KBM-7 (cell line): ENCODE results near the gene SNRK.
A peak's percentile ranks its signal among the peaks of the same experiment; 100 is the strongest.

Source experiments
- DNase-seq: peaks from one replicate; pipeline ENCODE4 v3.0.0-alpha.2; 2015
- in situ Hi-C: fragments of 300-500 bp; cut with MboI; formaldehyde crosslinking; loops from 2 replicates; pipeline ENCODE4 v1.14.3; 2020; ENCODE audit warnings: low sequenced_read_pairs, low pct_unique_long_range_greater_than_20kb, mixed read lengths

The SNRK gene

DNA sequence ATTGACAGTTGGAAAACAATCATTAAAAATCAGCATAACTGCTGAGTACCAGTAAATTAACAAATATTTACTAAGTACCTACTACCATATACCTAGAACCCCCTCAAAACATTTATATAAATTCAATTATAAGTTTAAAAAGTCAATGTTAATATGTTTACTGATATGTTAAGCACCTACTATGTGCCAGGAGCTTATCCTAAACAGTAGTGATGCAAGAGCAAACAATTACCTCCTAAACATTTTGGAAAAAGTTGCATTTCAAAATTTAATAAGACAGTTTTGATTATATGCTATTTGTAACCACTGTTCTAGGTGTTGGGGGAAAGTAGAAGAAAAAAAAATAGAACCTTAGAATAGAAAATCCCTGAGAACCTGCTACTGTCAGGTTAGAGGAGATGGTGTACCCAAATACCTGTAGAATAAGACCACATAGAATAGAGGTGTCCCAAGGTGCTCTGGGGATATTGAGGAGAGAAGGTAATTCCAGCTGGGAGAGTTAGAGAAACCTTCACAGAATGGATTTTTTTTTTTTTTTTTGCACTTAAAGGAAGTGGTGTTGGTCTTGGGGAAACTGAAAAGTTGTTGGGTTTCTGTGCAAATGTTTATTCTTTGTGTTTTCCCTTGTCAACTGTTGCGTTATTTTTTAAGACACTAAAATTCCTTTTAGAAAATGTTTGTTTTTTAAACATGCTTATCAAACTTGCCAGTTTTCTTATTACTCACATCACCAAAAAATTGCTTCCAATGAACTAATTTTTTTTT lies 16.0 kb downstream of the SNRK start:
- in situ Hi-C loops = no loop called here
- DNase-seq = no peak

DNA sequence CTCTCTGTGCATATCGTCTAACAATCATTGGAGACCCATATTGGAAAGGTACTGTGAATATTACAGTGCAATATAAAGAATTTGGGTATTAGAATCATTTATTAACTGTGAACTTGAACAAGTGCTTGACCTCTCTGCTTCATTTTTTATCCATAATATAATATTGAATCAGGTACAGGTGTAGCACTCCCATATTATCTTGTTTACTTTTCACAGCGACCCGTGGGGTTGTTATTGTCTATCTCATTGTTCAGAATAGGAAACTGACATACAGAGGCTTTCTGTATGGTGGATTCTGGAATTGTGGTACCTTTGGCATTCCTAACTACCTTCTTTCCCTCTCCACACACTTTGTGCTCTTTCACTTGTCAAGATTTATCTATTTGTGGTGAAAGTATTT lies 17.8 kb downstream of the SNRK start:
- in situ Hi-C loops = no loop called here
- no peak for DNase-seq

DNA sequence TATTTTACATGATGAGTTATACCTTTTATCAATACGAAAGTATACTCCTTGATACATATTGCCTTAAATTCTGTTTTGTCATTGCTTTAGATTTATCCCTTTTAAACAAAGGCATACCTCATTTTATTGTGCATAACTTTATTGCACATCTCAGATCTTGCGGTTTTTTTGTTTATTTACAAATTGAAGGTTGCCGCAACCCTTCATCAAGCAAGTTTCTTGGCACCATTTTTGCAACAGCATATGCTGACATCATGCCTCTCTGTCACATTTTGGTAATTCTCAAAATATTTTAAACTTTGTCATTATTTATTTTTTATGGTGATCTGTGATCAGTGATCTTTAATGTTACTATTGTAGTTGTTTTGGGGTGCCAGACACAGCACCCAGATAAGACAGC lies 20.9 kb downstream of the SNRK start:
- in situ Hi-C loops = no loop called here
- DNase-seq = no peak

DNA sequence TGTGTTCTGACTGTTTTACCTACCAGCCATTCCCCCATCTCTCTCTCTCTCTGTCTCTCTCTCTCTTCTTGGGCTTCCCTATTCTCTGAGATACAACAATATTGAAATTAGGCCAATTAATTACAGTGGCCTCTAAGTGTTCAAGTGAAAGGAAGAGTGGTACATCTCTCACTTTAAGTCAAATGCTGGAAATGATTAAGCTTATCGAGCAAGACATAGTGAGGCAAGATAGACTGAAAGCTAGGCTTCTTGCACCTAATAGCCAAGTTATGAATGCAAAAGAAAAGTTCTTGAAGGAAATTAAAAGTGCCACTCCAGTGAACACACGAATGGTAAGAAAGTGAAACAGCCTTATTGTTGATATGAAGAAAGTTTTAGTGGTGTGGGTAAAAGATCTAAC lies 21.3 kb downstream of the SNRK start:
- in situ Hi-C loops = no loop called here
- no peak for DNase-seq

DNA sequence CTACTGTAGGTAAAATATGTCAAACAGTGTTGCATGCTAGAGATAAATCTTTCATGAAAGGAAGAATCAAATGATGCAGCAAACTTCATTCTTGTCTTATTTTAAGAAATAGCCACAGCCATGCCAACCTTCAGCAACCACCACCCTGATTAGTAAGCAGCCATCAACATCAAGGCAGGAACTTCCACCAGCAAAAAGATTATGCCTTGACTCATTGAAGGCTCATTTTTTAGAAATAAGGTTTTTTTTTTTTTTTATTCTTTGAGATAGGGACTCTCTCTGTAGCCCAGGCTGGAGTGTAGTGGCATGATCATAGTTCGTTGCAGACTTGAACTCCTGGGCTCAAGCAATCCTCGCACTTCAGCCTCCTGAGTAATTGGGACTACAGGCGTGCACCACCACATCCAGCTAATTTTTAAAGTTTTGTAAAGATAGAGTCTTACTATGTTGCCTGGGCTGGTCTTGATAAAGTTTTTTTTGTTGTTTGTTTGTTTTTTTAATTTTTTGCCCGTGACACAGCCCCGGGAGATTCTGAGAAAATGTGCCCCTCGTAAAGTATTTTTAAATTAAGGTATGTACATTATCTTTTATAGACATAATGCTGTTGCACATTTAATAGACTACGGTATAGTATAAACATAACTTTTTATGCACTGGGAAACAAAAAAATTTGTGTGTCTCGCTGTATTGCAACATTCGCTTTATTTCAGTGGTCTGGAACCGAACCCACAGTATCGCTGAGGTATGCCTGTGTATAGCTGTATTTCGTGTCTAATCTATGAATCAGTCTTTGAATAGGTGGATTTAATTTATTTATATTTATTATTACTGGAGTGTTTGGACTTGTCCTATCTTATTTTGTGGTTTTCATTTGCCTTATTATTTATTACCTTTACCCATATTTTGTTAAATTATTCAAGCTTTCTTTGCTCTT lies 23.3 kb downstream of the SNRK start:
- in situ Hi-C loops = no loop called here
- DNase-seq = no peak

DNA sequence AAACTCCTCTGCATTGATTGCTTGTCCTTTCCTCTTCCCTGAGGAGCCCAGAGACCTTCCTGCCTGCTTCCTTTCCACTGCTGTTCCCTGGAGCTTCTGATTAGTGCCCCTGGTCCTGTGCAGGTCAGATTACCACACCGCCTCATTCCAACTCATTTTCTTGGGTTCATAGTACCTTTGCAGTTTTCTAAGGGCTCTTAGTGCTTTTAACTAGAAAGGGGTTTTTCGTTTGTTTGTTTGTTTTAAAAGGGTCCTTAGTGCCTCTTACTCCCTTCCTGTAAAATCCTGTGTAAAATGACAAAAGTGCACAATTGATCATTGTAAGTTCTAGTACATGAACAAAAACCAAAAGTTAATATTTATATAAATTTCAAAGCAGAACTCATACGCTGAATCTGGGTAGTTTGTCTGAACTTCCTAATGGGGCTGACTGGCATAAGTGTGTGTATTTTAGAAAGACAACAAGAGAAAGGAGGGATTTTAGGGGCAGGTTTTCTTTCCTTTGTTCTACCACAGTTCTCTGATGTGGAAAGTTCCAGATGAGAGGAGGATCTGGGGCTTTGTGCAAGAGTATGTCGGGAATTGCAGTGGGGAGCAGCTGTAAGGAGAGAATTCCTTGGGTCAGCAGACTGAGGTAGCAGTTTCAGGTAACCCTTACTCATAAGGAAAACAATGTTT lies 30.6 kb downstream of the SNRK start:
- in situ Hi-C loops = no loop called here
- no peak for DNase-seq

DNA sequence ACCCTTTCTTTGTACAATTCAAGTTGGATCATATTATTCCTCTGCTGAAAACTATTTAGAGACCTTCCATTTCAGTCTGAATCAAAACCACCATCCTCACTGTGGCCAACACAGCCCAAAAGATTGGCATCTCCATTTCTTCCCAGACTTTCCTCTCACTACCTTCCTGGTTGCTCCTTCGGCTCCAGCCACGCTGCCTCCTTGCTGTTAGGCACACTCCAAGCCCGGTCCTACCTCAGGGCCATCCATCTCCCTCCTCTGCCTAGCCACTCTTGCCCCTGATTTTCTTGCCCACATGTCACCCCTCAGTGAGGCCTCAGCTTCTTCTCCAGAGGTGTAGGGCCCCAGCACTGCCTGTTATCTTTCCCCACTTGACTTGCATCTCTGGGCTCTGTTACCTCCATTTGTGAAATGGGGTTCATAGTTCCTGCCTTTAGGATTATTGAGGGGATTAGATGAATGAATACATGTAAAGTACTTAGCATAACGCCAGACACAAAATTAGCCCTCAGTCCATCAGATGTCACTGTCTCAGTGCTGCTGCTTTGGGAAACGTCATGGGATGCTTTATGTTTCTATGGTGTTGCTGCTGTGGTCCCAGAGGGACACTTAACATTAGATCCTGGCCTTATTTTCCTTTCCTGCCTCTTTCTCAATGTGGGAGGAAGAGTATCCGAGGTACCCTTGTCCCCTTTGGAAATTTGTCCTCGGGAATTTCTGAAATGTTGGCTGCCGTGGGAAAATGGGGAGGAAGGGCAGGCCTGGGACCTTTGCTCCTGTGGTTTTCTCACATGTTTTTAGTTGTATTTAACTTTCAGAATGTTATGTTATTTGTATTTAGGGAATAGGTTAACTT lies 31.3 kb downstream of the SNRK start:
- DNase-seq = no peak
- in situ Hi-C loops = no loop called here

DNA sequence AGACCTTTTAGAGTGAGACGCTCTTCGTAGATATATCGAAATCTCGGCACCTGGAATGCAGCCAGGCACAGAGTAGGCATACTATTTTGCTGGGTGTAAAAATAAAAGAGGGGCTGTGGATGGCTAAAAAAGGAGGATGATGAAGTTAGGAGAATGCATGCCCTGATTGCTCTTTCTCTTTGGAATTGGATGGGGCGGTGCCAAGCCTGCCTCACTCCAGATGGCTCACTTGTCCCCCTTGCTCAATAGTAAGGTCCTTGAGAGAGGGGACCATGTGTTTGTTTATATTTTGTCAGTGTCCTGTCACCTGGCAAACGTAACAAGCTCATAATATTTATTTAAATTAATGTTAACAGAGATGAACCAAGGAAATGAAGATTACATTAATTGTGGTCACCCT lies 33.0 kb downstream of the SNRK start:
- in situ Hi-C loops = no loop called here
- no peak for DNase-seq

DNA sequence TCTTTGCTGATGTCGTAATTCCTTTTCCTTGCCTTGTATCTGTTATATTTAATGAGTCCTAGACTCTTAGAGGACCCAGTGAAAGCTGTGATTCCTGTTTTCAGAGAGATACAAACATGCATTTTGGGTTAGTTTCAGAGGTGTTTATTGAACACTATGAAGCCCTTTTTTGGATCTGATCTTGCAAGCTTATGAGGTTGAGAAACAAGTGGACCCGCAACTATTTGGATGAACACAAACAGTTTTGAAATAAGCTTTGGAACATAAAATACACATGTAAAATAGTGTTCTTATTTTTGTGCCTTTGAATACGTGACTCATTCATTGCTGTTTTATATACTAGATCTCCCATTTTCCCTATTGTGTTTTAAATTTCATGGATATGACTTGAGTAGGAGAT lies 33.5 kb downstream of the SNRK start:
- no peak for DNase-seq
- in situ Hi-C loops = no loop called here

DNA sequence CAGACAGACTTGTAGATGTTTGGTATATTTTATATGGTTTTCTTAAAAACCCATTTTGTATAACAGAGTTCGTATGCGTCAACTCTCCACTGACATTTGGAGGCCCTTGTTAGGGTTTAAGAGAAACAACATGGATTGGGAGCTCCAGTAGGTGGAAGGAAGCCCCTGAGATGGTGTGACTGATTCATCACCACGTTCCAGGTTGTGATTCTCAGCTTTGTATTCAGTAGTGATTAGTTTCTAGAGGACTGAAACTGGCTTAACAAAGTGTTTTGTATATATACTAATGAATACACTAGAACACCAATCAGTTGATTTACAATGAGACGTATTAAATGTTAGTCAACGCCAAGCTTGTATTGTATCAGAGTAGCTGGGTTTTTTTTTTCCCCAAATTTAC lies 33.9 kb downstream of the SNRK start:
- DNase-seq = no peak
- in situ Hi-C loops = no loop called here

DNA sequence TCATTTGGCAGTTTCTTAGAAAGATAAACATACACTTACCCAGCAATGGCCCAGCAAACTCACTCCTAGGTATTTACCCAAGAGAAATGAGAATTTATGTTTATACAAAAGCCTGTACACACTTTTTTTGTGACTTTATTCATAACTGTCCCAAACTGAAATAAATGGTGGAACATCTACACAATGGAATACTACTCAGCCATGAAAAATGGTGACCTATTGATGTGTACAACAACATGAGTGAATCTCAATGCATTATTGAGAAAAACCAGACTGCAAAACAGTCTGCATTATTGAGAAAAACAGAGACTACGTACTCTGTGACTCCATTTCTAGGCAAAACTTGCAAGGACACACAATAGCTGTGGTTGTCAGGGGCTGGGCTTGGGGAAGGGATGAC lies 37.2 kb downstream of the SNRK start:
- in situ Hi-C loops = no loop called here
- no peak for DNase-seq

DNA sequence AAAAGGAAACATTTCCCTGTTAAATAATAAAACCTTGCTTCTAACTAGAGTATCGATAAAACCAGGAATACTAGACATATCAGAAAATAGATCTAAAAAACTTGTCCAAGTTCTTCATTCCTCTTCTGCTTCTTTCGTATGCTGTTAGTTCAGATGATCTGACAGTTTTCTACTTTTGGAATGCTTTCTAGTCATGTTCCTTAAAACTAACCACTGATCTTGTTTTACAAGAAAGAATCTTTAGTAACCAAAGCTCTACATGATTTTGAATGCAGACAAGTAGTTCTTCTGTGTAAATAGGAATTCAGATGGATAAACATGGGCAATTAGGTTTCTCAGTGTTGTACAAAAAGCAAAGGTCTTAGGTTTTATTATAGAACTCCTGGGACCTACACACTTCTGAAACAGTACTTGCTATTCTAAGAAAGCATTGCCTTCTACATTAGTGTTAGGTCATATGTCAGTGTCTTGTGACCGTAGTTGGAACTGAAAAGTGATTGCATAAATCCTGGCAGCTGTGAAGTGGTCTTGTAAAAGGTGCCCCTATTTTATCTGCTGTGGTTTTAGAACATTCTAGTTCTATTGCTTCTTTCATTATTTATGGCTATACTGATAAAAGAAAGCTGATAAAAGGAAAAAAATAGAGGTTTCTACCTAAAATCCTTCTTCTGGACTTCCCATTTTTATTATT lies 40.7 kb downstream of the SNRK start:
- peak; percentile 47 for DNase-seq
- in situ Hi-C loops = no loop called here

DNA sequence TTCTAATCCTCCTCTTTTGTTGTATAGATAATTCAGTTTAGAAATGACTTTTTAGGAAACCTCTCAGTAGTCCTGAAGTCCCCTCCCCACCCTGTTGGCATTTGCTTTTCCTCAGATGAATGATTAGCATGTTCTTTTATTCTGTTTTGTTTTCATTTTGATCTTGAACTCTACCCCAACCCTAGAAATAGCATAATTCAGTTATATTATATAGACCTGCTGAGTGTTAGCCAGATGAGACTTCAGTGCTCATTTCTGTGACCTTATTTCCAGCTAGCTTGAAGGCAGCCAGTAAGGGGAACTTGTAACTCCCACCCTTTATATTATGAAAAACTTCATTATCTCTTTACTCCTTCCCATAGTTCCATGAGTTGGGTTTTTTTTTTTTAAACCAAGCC lies 41.2 kb downstream of the SNRK start:
- DNase-seq = peak; percentile 11

DNA sequence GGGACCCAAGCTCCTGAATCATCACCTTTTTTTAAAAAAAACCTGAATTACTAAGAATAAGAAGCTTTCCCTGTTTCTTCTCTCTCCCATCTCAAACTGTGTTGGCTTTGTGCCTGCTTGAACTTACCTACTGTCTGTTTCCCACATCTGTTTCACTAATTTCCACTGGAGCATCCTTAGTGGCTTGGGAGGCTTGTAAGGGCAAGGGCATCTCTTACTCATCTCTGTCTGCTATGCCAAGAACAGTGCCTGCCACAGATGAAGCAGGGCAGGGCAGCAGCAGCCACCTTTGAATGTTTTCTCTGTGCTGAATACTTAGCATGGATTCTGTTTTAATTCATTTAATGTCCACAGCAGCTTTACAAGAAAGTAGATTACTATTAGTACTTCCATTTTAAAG lies 42.3 kb downstream of the SNRK start:
- no peak for DNase-seq
- in situ Hi-C loops = no loop called here

More for the DNA sequence above, 41.2 kb downstream of the SNRK start:
- in situ Hi-C loops = no loop called here

DNA sequence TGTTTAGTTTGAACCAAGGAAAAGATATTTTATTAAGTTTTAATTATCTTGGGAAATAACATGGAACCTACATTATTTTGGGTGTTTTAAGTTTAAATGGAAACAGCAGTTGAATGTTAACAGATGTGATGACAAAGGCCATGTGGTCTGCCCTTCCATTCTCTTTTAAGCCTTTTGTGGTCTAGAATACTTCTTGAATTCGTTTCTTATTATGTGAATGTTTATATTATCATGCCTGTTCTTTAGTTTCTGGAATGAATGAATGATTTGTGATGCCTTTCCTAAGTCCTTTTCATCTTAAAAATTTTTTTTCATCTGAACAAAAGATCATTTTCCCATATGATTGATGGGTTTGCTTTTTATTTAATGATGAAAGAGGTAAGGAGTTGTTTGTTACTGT lies 44.6 kb downstream of the SNRK start:
- DNase-seq = no peak
- in situ Hi-C loops = no loop called here

DNA sequence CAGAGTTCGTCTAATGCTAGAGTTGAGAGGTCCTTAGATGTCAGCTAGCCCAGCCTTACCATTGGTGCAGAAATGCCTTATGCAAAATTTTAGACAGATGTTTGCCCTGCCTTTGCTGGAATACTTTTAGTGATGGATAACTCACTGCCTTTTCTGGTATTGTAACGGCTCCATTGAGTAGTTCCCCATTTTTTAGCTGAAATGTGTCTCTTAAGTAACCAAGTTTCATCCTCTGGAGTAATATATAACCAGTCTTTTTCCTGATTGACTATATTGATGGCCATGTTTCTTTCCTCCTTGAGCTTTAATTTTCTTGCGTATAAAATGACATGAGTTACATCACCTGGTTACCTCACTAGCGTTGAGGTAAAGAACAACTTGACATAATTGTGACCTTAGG lies 45.0 kb downstream of the SNRK start:
- DNase-seq = no peak
- in situ Hi-C loops = no loop called here

DNA sequence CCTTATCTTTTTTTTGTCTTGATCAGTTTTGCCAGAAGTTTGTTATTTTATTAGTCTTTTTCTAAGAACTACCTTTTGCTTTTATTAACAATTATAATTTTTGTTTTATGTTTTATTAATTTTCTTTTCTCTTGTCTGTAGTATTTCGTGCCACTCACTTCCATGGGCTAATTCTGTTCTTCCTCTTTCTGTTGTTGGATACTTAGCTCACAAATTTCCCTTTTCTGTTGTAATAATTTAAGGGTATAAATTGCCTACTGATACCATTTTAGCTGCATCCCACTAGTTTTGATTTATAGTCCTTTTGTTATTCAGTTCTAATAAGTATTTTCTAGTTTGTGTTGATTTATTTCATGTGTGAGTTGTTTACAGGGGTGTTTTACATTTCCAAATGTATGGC lies 48.6 kb downstream of the SNRK start:
- in situ Hi-C loops = no loop called here
- no peak for DNase-seq

DNA sequence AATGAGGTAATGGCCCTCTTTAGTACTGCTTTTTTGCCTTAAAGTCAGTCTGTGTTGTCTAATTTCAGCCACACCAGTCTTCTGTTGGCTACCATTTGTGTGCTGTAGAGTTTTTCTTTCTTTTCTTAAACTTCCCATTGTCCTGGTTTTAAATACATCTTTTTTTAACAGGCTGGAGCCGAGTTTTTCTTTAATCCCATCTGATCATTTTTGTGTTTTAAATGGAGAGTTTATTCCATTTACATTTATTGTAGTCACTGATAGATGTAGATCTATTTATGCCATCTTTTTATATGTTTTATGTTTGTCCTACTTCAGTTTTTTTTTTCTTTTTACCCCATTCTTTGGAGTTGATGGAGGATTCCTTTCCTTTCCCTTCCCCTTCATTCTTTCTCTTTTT lies 49.5 kb downstream of the SNRK start:
- DNase-seq = no peak
- in situ Hi-C loops = no loop called here

DNA sequence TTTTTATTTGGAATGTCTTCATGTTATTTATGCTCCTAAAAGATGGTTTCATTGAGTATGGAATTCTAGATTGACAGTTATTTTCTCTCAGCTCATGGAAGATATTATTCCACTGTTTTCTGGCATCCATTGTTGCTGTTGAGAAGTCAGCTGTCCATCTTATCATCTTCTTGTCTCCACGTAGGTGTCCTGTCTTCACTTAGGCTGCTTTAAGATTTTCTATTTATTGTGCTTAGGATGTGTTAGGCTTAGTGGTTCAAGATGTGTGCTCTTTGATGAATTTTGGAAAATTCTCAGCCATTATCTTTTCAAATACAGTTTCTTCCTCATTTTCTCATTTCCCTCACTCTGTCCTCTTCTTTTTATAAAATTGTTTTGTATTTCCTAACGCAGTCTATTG lies 52.0 kb downstream of the SNRK start:
- no peak for DNase-seq
- in situ Hi-C loops = no loop called here
